NCI-H128 (cell line): ENCODE data around the gene MAP3K14.
A peak's percentile ranks its signal among the peaks of the same experiment; 100 is the strongest.
"Not testable (repeated sequence)": the region's sequence is repeated elsewhere in the genome, so short reads cannot be mapped to it uniquely, and the experiment has no call there.

Experiments
- DNase-seq: peaks from one replicate; lab custom pipeline; 2025; ENCODE audit not compliant: unreplicated experiment; lab: John Stamatoyannopoulos, UW

Gene MAP3K14

DNA sequence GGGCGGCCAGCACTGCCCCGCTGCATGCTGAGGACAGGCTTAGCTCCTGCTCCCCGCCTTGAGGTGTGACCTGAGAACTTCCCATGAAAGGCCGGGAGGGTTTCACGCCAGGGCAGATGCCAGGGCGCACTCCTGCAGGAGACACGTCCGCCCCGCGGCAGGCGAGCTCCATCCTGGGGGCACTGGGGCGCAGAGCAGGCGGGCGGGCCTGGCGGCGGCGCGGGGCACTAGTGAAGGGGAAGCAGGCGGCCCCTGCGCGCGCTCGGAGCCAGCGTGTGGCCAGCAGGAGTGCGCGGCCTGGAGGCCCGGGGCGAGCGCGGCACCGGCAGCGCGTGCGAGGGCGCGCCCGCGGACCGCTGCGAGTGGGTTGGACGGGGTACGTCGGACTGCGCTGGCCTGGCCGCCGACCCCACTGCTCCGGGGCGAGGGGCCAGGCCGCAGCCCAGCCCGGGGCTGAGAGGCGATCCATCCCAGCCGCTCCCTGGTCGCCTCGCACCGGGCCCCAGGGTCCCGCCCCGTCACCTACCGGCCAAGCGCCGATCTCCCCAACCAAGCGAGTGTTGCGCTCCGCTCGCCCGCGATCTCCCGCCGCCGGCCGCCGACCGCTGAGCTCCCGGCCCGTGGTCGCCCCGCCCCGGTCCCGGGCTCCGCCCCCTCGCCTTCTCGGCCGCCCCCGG, at the start of gene MAP3K14:
TSS of gene MAP3K14 (minus strand) at position 587 of the 677 bp plus-strand sequence. CDS start 26,275 bp downstream, outside the sequence.
- peak; percentile 32 for DNase-seq

DNA sequence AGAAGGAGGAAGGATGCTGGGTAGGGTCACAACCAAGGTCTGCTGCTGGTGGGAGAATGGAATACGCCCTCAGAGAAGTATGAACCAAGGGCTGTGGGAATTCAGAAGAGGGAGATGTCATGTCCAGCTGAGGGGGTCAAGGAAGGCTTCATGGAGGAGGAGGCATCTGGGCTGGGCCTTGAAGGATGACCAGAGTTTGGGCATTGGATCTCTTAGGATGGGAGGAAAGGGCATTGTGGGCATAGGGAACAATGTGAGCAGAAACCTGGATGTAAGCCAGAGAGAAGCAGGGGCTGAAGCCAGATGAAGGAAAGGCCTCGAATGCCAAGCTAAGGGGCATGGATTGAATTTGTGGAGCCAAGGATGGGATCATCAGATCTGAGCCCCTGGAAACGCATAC, 49.2 kb upstream of the MAP3K14 start:
- no peak for DNase-seq

DNA sequence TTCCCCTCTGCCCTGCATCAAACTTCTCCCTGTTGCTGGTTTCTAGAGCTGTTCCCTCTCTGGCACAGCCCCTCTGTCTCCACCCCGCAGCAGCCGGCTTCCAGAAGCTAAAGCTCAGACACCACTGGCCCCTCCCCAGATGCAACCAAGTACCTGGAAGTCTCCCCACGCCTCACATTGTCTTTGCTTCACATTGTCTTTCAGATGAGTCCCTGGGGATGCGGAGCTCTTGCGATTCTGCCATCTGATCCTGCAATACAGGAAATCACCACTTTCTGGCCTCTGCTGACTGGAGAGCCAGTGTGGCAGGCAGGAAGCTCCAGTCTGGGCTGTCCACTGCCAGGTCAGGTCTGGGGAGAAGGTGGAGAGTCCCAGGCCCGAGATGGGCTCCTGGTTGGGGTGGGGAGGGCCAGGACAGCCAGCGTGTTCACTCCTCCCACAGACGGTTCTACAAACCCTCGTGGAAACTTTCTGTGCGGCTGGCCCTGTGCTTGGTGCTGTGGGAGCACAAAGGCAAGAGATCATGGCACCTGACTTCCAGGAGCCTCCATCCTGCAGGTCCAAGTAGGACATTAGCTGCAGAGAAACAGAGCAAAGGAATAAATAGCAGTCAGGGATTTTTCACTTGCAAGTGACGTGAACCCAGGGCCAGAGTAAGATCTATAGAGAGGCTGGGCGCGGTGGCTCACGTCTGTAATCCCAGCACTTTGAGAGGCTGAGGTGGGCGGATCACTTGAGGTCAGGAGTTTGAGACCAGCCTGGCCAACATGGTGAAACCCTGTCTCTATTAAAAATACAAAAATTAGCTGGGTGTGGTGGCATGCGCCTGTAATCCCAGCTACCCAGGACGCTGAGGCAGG, 47.9 kb upstream of the MAP3K14 start:
- DNase-seq = peak; percentile 44

DNA sequence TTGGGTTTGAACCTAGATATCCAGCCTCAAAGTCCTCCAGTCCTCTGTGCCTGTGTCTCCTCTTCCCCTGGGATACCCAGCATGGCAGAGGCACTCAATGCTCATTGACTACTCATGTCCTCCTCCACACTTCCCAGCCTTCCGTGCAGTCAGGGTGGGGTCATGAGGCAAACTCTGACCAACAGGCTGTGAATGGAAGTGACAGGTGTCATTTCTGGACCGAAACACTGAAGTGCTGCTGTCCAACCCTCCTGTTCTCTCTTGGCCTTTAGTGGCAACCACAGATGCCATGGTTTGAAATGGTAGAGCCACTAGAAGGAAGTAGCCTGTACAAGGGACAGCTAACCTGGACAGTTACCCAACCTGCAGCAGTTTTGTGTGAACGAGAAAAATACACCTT, 46.7 kb upstream of the MAP3K14 start:
- DNase-seq = no peak

DNA sequence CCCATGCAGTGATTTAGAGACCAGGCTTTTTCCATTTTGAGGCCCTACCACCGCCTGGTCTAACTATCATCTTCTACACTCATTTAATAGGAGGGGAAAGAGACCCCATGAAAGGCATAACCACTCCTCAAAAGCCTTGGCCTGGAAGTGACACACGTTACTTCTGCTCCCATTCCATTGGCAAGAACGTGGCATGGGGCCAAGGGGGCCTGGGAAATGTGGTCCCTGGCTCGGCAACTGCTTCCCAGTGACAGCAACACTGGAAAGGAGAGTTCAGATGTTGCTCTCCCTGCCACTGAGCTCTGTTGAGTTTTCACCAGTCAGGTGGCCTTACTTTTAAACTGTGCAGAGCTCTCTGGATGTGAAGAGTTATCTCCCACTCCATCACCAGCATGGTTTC, 45.2 kb upstream of the MAP3K14 start:
- no peak for DNase-seq

DNA sequence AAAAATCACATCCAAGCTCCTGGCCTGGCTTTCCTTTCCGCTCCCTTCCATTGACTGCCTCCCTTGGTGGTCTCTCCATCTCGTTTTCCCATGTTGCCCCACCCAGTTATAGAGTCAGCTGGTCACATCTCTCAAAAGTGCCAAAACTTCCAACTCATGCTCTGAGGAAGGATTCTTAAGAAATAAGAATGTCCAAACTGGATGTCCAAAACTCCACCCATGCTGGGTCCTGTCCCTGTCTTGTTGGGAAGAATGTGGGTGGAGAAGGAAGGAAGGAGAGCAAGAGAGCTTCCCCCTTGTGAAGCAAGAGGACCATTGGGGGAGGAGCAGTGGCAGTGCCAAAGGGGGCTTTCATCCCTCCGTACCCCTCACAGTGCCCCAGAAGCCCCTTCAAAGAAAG, 44.6 kb upstream of the MAP3K14 start:
- DNase-seq = no peak

DNA sequence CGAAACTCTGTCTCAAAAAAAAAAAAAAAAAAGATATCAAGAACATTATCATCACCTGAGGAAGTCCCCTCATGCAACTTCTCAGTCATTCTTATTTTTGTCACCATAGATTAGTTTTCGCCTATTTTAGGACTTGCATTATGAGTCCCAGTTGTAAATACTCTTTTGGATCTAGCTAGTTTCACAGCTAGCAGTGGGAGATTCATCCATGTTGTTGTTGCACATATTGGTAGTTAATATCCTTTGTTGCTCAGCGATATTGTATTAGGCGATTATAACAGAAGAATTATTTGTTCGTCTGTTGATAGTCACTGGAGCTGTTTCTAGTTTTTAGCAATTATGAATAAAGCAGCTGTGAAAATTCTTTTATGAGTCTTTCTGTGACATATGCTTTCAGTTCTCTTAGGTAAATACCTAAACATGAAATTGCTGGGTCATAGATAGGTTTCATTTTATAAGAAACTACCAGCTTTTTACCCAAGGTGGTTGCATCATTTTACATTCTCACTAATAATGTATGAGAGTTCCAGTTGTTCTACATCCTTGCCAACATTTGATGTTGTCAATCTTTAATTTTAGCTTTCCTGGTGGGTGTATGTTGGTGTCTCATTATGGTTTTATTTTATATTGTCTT, 40.7 kb upstream of the MAP3K14 start:
- no peak for DNase-seq

DNA sequence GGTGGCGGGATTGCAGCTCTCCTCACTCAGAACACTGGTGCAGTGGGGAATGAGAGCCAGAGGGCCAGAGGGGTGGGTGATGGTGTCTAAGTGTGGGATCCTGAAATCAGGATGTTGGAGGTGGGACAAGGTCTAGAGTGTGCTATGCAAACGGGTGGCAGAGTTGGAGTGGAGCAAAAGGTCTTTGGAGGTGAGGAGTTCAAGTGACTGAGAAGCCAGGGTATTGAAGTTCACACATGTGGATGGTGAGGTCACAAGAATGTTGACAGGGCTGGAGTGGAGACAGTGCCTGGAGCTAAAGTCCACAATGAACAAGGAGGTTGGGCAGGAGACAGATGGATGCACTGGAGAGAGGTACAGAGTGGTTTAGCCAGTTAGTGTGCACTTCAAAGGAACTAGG, 38.3 kb upstream of the MAP3K14 start:
- DNase-seq = no peak

DNA sequence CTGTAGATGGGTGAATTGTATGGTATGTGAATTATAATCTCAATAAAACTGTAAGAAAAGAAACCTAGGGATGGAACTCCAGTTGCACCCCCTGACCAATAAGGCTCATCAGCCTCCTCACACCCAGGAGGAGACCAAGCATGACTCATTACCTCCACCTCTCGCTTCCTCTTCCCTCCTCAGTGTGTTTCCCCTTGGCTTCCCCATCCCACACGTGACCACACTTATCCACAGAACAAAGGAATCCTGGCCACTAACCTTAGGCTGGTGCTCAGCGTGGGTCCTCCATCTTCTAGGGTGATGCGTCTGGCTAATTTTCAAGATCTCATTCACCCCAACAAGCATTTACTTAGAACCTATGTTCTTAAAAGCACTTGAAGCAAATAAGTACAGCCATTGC, 36.2 kb upstream of the MAP3K14 start:
- no peak for DNase-seq

DNA sequence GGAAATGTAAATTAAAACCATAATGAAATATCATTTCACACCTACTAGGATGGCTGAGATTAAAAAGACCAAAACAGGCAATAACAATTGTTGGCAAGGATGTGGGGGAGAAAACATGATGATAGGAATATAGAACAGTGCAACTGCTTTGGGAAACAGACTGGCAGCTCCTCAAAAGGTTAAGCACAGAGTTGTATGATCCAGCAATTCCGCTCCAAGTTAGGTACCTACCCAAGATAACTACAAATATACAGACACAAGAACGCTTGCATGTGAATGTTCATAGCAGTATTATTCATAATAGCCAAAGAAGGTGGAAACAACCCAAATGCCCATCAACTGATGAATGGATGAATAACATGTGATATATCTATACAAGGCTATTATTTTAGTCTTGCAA, 35.0 kb upstream of the MAP3K14 start:
- no peak for DNase-seq

DNA sequence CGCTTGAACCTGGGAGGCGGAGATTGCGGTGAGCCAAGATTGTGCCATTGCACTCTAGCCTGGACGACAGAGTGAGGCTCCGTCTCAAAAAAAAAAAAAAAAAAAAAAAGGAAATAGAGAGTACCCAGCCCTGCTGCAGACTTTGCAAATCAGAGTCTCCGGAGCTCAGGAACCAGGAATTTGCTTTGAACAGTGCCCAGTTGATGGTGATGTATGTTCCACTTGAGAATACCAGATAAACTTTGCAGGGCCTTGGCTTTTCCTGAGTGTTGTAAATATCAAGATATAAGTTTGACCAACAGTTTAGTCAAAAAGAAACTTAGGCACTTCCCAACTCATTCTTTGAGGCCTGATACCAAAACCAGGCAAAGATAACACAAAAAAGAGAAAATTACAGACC, 30.6 kb upstream of the MAP3K14 start:
- no peak for DNase-seq

DNA sequence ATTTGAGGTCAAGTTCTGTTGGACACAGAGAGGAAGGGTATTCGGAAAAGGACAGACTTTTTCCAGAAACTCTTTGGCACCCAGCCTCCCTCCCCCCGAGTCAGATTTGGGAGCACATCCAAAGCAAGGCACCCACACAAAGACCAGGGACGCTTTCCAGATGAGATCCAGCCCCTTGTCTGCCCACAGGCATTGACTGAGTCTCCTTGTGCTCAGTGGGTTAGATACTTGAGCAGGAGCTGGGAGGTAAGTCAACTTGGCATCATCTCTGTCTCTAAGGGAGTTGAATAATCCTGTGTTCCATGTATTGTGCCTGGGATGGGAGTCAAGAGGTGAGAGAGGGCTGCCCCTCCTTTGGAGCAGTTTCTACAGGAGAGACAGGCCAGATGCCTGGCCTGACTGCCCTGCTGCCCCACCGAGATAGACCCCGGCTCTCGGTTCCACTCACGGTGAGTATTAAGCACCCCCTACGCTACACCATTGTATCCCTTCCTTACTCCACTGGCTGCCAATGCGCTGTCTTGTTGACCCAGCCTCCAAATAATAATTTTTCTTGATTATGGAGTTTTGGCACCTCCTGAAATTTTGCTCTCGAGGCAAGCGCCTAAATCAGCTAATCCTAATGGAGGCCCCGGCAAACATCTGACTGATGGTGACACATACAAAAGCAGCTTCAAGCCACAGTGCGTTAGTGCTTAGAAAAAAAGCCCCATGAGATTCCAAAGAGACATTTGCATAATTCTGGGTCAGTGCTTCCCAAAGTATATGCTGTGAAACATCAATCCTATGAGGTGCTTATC, 29.6 kb upstream of the MAP3K14 start:
- DNase-seq = no peak

DNA sequence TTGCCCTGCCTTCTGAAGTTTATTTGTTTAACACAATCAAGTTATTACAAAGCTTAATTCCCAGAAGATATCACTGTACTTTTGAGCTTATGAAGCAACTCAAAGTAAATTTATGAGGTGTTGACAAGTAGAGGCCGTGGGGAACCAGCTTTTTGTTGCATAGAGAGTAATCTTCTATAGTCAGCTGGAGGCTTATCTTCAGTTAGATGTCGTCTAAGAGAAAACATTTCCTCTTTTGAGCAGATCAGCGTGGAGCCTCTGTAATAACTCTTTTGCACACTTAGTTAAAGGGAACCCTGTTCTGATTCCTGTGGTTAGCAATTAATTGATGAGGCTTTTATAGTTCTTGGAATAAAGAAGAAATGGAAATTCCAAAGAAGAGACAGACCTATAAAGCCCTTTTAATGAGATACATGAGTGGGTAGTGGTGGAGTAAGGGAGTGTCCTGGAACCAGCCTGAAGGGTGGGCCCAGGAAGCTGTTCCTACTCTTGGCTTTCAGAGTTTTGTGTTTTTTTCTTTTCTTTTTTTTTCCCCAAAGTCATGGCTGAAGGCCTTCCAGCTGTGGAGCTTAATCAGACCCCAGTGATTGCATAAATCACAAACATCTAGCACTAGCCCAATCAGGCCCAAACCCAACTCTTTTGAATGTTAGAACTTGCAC, 28.9 kb upstream of the MAP3K14 start:
- no peak for DNase-seq

DNA sequence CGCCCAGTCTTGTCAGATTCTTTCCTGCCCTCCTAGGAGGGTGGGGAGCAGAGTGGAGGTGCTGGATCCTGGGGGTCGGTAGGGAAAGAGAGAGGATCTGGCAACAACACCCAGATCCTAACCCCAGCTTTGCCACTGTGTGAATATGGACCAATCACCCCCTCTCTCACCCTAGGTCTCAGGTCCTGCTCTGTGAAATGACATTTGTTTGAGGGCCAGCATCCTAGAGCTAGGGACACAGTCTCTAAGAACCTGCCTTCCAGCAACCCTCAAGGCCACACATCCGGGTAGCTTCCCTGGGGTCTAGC, 28.4 kb upstream of the MAP3K14 start:
- no peak for DNase-seq

DNA sequence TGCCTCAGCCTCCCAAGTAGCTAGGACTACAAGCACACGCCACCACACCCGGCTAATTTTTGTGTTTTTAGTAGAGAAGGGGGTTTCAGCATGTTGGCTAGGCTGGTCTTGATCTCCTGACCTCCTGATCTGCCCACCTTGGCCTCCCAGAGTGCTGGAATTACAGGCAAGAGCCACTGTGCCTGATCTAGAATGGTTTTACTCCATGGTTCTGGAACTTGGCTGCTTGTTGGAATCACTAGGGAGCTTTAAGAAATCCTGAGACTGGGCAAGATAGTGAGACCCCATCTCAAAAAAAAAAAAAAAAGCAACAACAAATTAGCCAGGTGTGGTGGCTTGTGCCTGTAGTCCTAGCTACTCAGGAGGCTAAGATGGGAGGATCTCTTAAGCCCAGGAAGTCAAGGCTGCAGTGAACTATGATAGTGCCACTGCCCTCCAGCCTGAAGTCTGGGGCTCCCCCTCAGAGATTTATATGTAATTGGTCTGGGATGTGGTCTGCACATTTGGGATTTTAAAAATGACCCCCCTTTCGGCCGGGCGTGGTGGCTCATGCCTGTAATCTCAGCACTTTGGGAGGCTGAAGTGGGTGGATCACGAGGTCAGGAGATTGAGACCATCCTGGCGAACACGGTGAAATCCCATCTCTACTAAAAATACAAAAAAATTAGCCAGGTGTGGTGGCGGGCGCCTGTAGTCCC, 27.3 kb upstream of the MAP3K14 start:
- DNase-seq = not testable (repeated sequence)

DNA sequence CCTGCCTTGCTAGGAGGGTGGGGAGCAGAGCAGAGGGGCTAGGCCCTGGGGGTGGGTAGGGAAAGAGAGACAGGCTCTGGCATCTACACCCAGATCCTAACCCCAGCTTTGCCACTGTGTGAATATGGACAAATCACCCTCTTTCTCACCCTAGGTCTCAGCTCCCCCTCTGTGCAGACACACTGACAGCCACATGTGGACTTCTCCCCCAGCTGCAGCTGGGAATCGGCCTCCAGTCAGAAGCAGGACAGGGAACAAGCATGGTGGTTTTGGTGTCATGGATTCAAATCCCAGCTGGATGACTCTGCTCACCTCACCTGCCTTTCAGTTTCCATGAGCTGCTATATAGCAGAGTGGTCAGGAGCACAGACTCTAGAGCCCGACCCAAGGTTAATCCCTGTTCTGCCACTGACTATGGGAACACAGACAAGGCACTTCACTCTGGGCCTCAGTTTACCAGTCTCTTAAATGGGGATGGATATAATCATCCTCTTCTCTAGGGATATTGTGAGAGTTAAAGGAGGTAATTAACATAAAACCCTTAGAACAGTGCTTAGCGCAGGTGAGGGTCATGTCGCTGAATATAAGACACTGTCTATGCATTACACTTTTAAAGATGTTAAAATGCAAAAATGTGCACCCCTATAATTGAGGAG, 26.2 kb upstream of the MAP3K14 start:
- no peak for DNase-seq

DNA sequence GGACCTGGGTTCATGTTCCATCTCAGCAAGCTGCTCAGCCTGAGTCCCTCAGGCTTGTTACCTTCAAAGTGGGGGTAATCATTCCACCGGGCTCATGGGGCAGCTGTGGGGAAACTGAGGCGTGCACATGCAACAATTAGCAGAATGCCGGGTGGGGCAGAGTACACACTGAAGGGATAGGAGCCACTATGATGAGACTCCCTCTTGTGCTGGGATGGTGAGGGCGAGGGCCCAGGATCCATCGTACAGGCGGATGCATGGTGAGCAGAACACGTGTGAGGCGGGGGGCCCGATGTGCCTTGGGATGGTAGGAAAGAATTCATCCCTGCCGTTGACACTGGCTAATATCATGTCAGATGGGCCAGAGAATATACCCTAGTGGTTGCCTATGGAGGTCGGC, 25.5 kb upstream of the MAP3K14 start:
- no peak for DNase-seq

DNA sequence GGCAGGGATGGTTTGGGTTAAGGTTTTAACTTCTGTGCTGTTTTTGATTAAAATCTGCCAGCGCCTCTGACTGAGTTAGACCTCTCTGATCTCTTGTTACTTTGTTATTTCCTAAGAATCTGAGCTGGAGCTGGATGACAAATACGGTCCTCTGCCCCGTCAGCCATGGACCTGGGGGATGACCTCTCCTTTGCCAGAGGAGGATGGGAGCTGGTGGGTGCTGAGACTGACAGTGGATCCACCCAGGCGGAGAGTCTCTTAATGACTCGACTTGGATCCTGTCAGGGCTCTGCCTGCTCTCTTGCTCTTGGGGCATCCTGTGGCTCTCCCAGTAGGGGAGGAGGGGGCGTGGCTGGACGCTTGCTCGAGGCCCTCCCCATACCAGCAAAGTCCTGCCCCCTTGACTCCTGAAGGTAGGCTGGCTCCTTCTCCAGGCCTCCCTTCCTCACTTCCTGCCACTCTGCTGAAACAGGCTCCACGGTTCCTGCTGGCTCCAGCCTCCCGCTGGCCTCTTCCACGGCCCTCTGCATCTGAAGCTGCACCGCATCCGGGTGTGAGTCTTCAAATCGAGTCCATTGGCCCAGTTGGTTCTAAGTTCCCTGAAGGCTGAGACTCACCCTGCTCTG, 24.8 kb upstream of the MAP3K14 start:
- DNase-seq = no peak
